Activated CD4-positive, alpha-beta T cell treated with anti-CD3 and anti-CD28 coated beads for 48 hours (primary cell): Measurements from ENCODE around the gene CYSTM1.
"Not testable (repeated sequence)": the region's sequence is repeated elsewhere in the genome, so short reads cannot be mapped to it uniquely, and the experiment has no call there.

Source experiments
- DNase-seq: peaks from one replicate; pipeline ENCODE4 v3.0.0-alpha.2; 2020

CYSTM1 gene

DNA sequence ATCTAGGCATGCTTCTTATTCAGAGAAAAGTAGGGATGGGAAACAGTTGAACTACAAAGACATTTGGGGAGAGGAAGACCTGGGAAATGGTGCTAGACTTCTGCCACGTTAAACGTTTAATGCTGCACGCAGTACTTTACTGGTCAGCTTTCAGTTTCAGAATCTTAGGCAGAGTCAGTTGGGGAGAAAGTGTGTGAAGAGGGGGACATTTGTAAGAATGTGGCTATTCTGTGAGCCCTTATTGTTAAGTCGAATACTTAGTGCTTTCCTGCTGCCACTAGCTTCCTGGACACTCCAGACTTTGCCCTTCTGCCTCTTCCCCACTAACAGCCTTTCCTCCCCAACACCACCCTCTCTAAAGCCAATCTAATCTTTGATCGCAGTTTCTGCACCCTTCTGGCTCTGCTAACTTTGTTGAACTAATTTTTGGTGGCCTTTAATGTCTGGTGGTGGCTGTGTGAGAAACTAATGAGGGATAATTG lies 6.1 kb downstream of the CYSTM1 start:
- DNase-seq, result no peak

GRCh38 chr5:140181525-140181924 lies 6.5 kb downstream of the CYSTM1 start:
- DNase-seq, result no peak

DNA sequence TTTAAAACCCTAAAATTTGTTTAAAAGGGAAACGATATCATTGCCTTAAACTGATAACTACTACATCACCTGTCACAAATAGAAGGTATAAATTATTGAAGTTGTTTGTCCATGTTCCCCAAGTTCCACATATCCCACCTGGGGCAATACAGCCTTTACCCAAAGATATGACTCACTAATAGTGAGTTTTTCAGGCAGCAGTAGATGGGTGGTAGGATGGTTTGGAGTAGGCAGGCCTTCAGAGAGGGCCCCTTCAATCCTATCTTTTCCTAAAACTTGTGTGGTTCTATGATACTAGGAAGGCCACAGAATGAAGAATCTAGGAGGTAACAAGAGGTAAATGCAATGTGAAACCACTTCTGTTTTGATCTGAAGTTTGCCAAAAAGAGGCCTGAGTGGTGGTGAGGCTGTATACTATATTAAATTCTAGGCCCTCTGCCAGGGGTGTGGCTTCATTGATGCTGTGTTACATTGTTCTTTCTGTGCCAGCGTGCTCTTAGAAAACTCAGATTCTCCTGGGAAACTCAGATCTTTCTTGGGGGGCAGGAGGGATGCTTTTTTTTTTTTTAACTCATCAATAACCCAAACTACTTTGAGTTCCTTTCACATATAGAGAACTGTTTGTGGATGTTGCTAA lies 7.2 kb downstream of the CYSTM1 start:
- no peak for DNase-seq

- no peak for DNase-seq
These were observed 7.9 kb downstream of the CYSTM1 start for GRCh38 chr5:140182803-140183367.

- DNase-seq, result no peak
These were observed 10.4 kb downstream of the CYSTM1 start for GRCh38 chr5:140185409-140185808.

DNA sequence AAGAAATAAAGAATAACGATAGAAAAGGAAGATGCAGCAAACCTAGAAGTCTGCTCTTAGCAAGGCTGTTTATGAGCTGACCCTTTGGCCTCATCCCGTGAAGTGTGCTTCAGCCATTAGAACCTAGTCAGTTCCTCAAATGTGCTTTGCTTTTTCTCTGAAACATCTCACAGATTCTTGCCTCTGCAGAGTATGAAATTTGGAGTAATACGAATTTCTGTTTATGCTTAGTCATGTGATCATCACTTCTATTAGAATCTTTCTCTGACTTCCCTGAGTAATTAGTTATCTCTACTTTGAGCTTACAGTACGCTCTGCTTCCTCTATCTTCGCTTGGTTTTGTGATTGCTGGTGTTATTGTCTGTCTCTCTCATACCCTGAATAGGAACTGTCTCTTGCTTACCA lies 11.3 kb downstream of the CYSTM1 start:
- no peak for DNase-seq

GRCh38 chr5:140189253-140189652 lies 14.3 kb downstream of the CYSTM1 start:
- DNase-seq, result no peak

- no peak for DNase-seq
These were observed 15.2 kb downstream of the CYSTM1 start for GRCh38 chr5:140189977-140190871.

DNA sequence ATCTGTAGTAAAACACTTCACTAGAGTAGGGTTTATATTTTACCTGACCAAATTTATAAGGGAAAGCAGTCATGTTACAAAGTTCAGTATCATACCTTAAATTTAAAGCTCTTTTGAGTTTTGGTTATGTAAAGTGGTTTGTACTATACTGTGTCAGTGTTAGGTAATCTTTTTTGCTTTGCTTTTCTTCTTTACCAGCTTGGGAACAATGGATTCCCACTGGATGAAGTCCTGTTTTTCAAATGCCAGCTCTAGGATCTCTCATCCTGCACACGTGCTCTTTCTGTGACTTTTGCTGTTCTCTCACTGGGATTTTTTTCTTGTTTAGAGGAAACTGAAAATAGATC lies 15.9 kb downstream of the CYSTM1 start:
- no peak for DNase-seq

- DNase-seq, result no peak
These were observed 17.9 kb downstream of the CYSTM1 start for GRCh38 chr5:140192715-140193430.

GRCh38 chr5:140194662-140195061 lies 19.7 kb downstream of the CYSTM1 start:
- no peak for DNase-seq

- no peak for DNase-seq
These were observed 21.3 kb downstream of the CYSTM1 start for GRCh38 chr5:140196115-140196814.

GRCh38 chr5:140197023-140197422 lies 22.0 kb downstream of the CYSTM1 start:
- DNase-seq, result no peak

- not testable (repeated sequence) for DNase-seq
These were observed 23.9 kb downstream of the CYSTM1 start for GRCh38 chr5:140198915-140199314.

GRCh38 chr5:140202078-140202477 lies 27.1 kb downstream of the CYSTM1 start:
- no peak for DNase-seq

DNA sequence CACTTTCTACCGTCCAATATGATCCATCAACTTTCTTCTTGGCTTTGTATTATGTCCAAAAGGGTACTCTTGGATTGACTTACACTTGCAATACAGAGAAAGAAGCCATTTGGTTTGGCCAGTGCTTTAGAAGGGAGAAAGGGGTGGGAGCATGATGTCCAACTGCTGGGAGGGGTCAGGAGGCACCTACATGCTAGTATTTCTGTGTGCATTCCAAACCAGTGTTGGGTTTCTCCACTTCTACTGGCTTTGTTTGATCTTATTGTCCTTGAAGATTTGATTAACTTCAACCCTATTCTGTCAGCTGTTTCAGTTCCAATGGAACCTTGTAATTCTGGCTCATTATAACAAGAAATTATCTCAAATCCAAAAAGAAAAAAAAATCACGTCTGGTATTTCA lies 27.6 kb downstream of the CYSTM1 start:
- DNase-seq, result no peak

DNA sequence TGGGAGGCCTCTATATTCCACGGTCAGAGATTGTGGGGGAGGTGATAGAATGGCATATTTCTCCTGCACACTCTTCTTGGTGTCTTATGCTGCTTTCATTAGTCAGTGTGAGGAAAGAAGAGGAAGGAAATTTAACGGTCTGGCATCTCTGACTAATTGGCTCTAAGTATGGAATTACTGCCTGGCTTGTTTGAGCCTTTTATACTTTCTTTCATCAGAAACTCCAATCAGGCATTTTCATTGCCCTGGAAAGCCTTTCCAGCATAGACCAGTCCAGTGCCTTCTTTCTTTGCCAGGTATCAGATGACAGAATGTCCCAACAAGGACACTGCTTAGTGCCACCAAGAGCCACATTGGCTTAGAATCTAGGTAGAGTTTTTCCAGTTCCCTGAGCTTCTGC lies 30.2 kb downstream of the CYSTM1 start:
- DNase-seq, result no peak

GRCh38 chr5:140205952-140206351 lies 31.0 kb downstream of the CYSTM1 start:
- DNase-seq, result no peak

DNA sequence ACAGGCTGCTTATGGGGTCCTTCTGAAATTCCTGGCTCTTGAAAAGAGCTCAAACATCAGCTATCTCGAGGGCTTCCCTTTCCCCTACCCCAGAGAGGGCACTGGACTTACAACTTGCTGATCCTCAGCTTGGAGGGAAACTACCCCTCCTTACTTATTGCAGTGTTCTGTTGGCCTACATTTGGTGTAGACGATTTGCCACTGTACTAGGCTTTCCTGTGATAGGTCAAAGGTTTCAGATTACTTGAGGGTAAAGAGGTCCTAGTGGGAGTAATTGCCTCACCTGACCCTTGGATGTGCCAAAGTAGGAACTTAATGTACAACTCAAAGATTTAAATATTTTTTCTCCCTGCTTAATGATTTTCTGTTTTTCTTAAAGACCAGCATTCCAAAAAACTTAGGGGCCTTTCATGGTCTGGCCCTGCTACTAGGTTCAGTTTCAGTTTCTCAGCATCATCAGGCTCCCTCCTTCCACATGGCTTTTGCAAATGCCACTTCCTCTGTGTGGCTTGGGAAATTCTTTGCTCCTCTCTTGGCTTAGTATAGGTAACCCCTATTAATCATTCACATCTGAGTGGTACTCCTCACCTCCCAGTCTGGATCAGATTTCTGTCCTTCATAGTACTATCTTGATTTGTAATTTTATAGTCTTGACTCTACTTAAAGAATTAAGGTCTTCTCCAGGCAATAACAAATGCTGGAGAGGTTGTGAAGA lies 32.4 kb downstream of the CYSTM1 start:
- DNase-seq, result no peak

GRCh38 chr5:140208065-140208464 lies 33.1 kb downstream of the CYSTM1 start:
- no peak for DNase-seq

- no peak for DNase-seq
These were observed 38.5 kb downstream of the CYSTM1 start for GRCh38 chr5:140213370-140213983.

- no peak for DNase-seq
These were observed 39.8 kb downstream of the CYSTM1 start for GRCh38 chr5:140214831-140215230.
